ENCODE results near the gene CIC. TPM values are rescaled to one million over a fixed set of nuclear protein-coding genes. Genes with fewer than 3 reads are reported as not detected.
A peak's percentile ranks its signal among the peaks of the same experiment; 100 is the strongest.

The CIC gene
- total and polyA plus RNA-seq, 10 of the 15 experiments (the other 5 are each of a cell fraction or from before 2014, with no cell fraction given): 0.18 to 50.6 (median 7.1) TPM

- TF ChIP-seq RELB (IDR thresholded peaks at IDR 0.05; ENCODE audit: low read depth) (peak; percentile 65), MLLT1 (IDR thresholded peaks at IDR 0.05) (no peak), TAF1 (IDR thresholded peaks at IDR 0.05; ENCODE audit: borderline replicate concordance, low read depth, low read length) (no peak), EGR1 (IDR thresholded peaks at IDR 0.05; ENCODE audit: borderline replicate concordance in 1 of 2, low read depth in 2 of 2, low read length in 2 of 2) (no peak; a peak in 1 of 3 replicates), NFIC (IDR thresholded peaks at IDR 0.05; ENCODE audit: low read depth, low read length) (no peak), FOS (IDR thresholded peaks at IDR 0.05; ENCODE audit: borderline replicate concordance, extremely low read depth, insufficient read length) (peak; percentile 3), KLF5 (IDR thresholded peaks at IDR 0.05; ENCODE audit: partially characterized antibody) (peak; percentile 76), SMAD1 (IDR thresholded peaks at IDR 0.05; ENCODE audit: low read depth, partially characterized antibody) (no peak), REST (IDR thresholded peaks at IDR 0.05; ENCODE audit: low read depth, low read length) (no peak), SUZ12 (IDR thresholded peaks at IDR 0.05; ENCODE audit: unreplicated experiment) (no peak), RAD51 (IDR thresholded peaks at IDR 0.05) (peak; percentile 98), ZBTB40 (IDR thresholded peaks at IDR 0.05; ENCODE audit: borderline replicate concordance) (peak; percentile 97), TARDBP (IDR thresholded peaks at IDR 0.05; ENCODE audit: borderline replicate concordance) (peak; percentile 95), WRNIP1 (IDR thresholded peaks at IDR 0.05; ENCODE audit: borderline replicate concordance, low read depth, low read length) (no peak), CHD1 (IDR thresholded peaks at IDR 0.05; ENCODE audit: low read depth, low read length) (no peak)
Measured at GRCh38 chr19:42244347-42245220, 24.5 kb upstream of the CIC start (continued).

All from GM12878 (cell line).